HepG2 (cell line): Measurements from ENCODE around the gene GRHPR. TPM values are rescaled to one million over a fixed set of nuclear protein-coding genes. Genes with fewer than 3 reads are reported as not detected.

Source experiments
- ATAC-seq: fragments of 200-7000 bp; cut with Tn5 transposase; 3 replicates; pipeline ENCODE4 v1.9.1; 2020; ENCODE audit warnings: mild to moderate bottlenecking, moderate library complexity
- BruUV-seq: library from RNA; stranded (reverse); fragments of 400-500 nt; replicated peaks from 2 replicates; lab custom pipeline; 2021; lab: Mats Ljungman, UMichigan
- CTCF ChIA-PET: fragments of 300-600 bp; formaldehyde crosslinking; extraction: SDS; loops from one replicate; lab custom pipeline; 2021; ENCODE audit warnings: low total read pairs, inconsistent platforms, low intra/inter-chr PET ratio; lab: Yijun Ruan, JAX
- POLR2A ChIA-PET: fragments of 350-600 bp; sonication (Branson Sonifier 250); formaldehyde crosslinking; loops from one replicate; lab custom pipeline; 2020; ENCODE audit warnings: antibody characterized with exemption, inconsistent platforms; lab: Yijun Ruan, JAX
- DNase-seq: peaks from one replicate; pipeline ENCODE4 v3.0.0-alpha.2; 2015; ENCODE audit warnings: low spot score
- FAIRE-seq: peaks from 3 replicates; lab custom pipeline; 2011; peaks lifted over from hg19 to GRCh38; lab: Jason Lieb, UNC
- H2AFZ ChIP-seq: one replicate; pipeline ENCODE4 v1.6.1; 2011; ENCODE audit warnings: low read length, inconsistent platforms
- H3K27ac ChIP-seq: fragments of 300-600 bp; 3 replicates; pipeline ENCODE4 v1.8.0; 2011; ENCODE audit warnings: mixed run types, mild to moderate bottlenecking, mixed read lengths, low read length, inconsistent platforms; ENCODE audit not compliant: insufficient read depth; ENCODE audit errors: extremely low read length
- H3K27me3 ChIP-seq, 2 experiments: fragments of 200-600 bp in 1 of 2; 2 replicates in 1 of 2; 3 replicates in 1 of 2; pipeline versions ENCODE4 v1.6.0 to v1.8.0; 2011; ENCODE audit warnings: low read length in 2 of 2, mild to moderate bottlenecking in 2 of 2, moderate library complexity in 2 of 2, inconsistent platforms in 1 of 2; ENCODE audit not compliant: insufficient read depth in 2 of 2, control insufficient read depth in 1 of 2
- H3K36me3 ChIP-seq, 2 experiments: fragments of 200-600 bp in 1 of 2; replicated peaks in 1 of 2; 2 replicates in 1 of 2; 3 replicates in 1 of 2; pipeline versions ENCODE4 v1.5.1 to v1.8.0; 2011; ENCODE audit warnings: low read length in 2 of 2, inconsistent platforms in 1 of 2; ENCODE audit not compliant: insufficient read depth in 2 of 2, control insufficient read depth in 1 of 2
- H3K4me1 ChIP-seq: 2 replicates; pipeline ENCODE4 v1.5.1; 2012; ENCODE audit warnings: low read length, inconsistent platforms; ENCODE audit not compliant: insufficient read depth
- H3K4me2 ChIP-seq: 2 replicates; pipeline ENCODE4 v1.6.0; 2011; ENCODE audit warnings: low read depth, low read length, inconsistent platforms
- H3K4me3 ChIP-seq, 3 experiments: fragments of 200-600 bp in 1 of 3; sonication (generic), shearing (Covaris generic) in 1 of 3; replicated peaks in 1 of 3; 2 replicates each; pipeline ENCODE4 v1.5.1; 2011 to 2016; ENCODE audit warnings: low read length in 3 of 3, inconsistent platforms in 2 of 3, low read depth in 2 of 3, mild to moderate bottlenecking in 2 of 3, control low read depth in 1 of 3, mixed read lengths in 1 of 3; ENCODE audit not compliant: insufficient read depth in 1 of 3
- H3K79me2 ChIP-seq: one replicate; pipeline ENCODE4 v1.6.1; 2011; ENCODE audit warnings: low read length, inconsistent platforms; ENCODE audit not compliant: insufficient read depth
- H3K9ac ChIP-seq: 2 replicates; pipeline ENCODE4 v1.6.0; 2011; ENCODE audit warnings: mild to moderate bottlenecking, low read depth, low read length, inconsistent platforms; ENCODE audit not compliant: insufficient read depth
- H3K9me3 ChIP-seq: 2 replicates; pipeline ENCODE4 v1.5.1; 2012; ENCODE audit warnings: mild to moderate bottlenecking, low read length
- H4K20me1 ChIP-seq: 2 replicates; pipeline ENCODE4 v1.6.0; 2011; ENCODE audit warnings: inconsistent platforms, mild to moderate bottlenecking, low read length, moderate library complexity; ENCODE audit not compliant: insufficient read depth
- ATRX ChIP-seq: sonication (generic); formaldehyde crosslinking; IDR thresholded peaks from 2 replicates; pipeline ENCODE4 v1.4.0; 2020; ENCODE audit warnings: missing genetic modification reagents, borderline replicate concordance
- PCBP2 ChIP-seq: fragments of 200-400 bp; formaldehyde crosslinking; optimal IDR thresholded peaks from 2 replicates; pipeline ENCODE3; 2018; ENCODE audit warnings: low read length, low read depth; ENCODE audit not compliant: poor library complexity, severe bottlenecking
- ZKSCAN1 ChIP-seq: fragments of 150-350 bp; IDR thresholded peaks from 2 replicates; pipeline ENCODE4 v1.6.1; 2014; ENCODE audit warnings: low read length
- ZNF678 ChIP-seq: sonication (generic); formaldehyde crosslinking; IDR thresholded peaks from 2 replicates; pipeline ENCODE4 v1.4.0; 2020; ENCODE audit warnings: mild to moderate bottlenecking, missing genetic modification reagents
- ZNF879 ChIP-seq: sonication (generic); formaldehyde crosslinking; IDR thresholded peaks from 2 replicates; pipeline ENCODE4 v1.8.1; 2023; ENCODE audit warnings: missing genetic modification reagents
- WGBS: methylation state at CpG from one replicate; pipeline ENCODE4 v1.1.6; 2017; ENCODE audit warnings: low lambda C conversion rate; 5-methylcytosine and 5-hydroxymethylcytosine counted together
- in situ Hi-C: cut with HindIII; loops from 2 replicates; pipeline ENCODE4 v1.10.0; 2017; ENCODE audit warnings: low pct_unique_long_range_greater_than_20kb; ENCODE audit not compliant: extremely low pct_ligation_motif_present
- intact Hi-C: fragments of 100-400 bp; cut with micrococcal nuclease; formaldehyde crosslinking; loops from one replicate; pipeline ENCODE4 v1.10.0; 2022; ENCODE audit not compliant: unreplicated experiment
- polyA plus RNA-seq, 8 experiments: library from polyadenylated mRNA; depleted of rRNA in 3 of 8; stranded (reverse) in 7 of 8; unstranded in 1 of 8; fragments of >200 nt; fragmentation: Illumina TruSeq in 4 of 8; extraction: Trizol in 4 of 8; gene quantifications; 2 replicates each; pipeline versions ENCODE4 v1.2.1 to v1.2.3, GENCODE V29; 2011 to 2016; ENCODE audit warnings: low read depth in 4 of 8, missing spikeins in 1 of 8, mixed read lengths in 1 of 8; ENCODE audit not compliant: insufficient read depth in 1 of 8
- total RNA-seq, 5 experiments: library from RNA; depleted of rRNA; stranded (reverse); fragments of >200 nt; fragmentation: Illumina TruSeq; extraction: Trizol; gene quantifications; 2 replicates each; pipeline ENCODE4 v1.2.3, GENCODE V29; 2016; ENCODE audit warnings: low read depth in 1 of 5
- TF ChIP-seq, protein P1 (sequence below): sonication (generic); formaldehyde crosslinking; IDR thresholded peaks from 2 replicates; pipeline ENCODE4 v1.5.1; 2020; ENCODE audit warnings: missing genetic modification reagents, mild to moderate bottlenecking, borderline replicate concordance
- TF ChIP-seq, protein P2 (sequence below): sonication (generic); formaldehyde crosslinking; IDR thresholded peaks from 2 replicates; pipeline ENCODE4 v1.4.0; 2020; ENCODE audit warnings: mild to moderate bottlenecking, low read depth, missing genetic modification reagents

The GRHPR gene
- total and polyA plus RNA-seq, 2 of the 13 experiments (the other 11 are each of a cell fraction or from before 2014, with no cell fraction given): 113 to 115 TPM

GRCh38 chr9:37426846-37427245 is 4.3 kb downstream of the GRHPR start:
- BruUV-seq: no TSS peak
- Histone ChIP-seq H3K36me3 (peaks cover 16 to 37% of the 10 kb centered on the region in 2 experiments; a peak in 4 of 5 replicates), H3K4me2 (no peak overlapping the region), H3K4me3 (no peak overlapping the region), H3K9ac (no peak overlapping the region), H3K27ac (no peak overlapping the region), H3K27me3 (no peaks in the 10 kb centered on the region), H3K4me1 (peaks cover 47% of the 10 kb centered on the region), H3K79me2 (peaks cover 28% of the 10 kb centered on the region)
- in situ Hi-C loops (no loop called here), intact Hi-C loops (no loop called here)
- ATAC-seq: no peak
- no peak for FAIRE-seq
- POLR2A ChIA-PET: no interaction called here
- WGBS: 92% methylated on average over 6 of the region's 6 CpGs
- DNase-seq: no peak
- TF ChIP-seq, protein P1, sequence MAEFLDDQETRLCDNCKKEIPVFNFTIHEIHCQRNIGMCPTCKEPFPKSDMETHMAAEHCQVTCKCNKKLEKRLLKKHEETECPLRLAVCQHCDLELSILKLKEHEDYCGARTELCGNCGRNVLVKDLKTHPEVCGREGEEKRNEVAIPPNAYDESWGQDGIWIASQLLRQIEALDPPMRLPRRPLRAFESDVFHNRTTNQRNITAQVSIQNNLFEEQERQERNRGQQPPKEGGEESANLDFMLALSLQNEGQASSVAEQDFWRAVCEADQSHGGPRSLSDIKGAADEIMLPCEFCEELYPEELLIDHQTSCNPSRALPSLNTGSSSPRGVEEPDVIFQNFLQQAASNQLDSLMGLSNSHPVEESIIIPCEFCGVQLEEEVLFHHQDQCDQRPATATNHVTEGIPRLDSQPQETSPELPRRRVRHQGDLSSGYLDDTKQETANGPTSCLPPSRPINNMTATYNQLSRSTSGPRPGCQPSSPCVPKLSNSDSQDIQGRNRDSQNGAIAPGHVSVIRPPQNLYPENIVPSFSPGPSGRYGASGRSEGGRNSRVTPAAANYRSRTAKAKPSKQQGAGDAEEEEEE (CRISPR knock-in tag): no peak
- TF ChIP-seq PCBP2 (no peak), ZNF879 (no peak), ZNF678 (CRISPR knock-in tag) (no peak), ZKSCAN1 (no peak), ATRX (CRISPR knock-in tag) (no peak)
- TF ChIP-seq, protein P2, sequence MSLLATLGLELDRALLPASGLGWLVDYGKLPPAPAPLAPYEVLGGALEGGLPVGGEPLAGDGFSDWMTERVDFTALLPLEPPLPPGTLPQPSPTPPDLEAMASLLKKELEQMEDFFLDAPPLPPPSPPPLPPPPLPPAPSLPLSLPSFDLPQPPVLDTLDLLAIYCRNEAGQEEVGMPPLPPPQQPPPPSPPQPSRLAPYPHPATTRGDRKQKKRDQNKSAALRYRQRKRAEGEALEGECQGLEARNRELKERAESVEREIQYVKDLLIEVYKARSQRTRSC: no peak
- TF ChIP-seq, all 625 proteins: peak for 0
- CTCF ChIA-PET: no interaction called here
- H3K9me3 ChIP-seq: no peaks in the 10 kb centered on the region
- H2AFZ ChIP-seq: no peak overlapping the region
- H4K20me1 ChIP-seq: peaks cover 4% of the 10 kb centered on the region; the same call in 1 of the 2 replicates
